GM19328 (cell line): ENCODE data around the gene TUBB.

ENCODE experiments used
- ATAC-seq: cut with Tn5 transposase; IDR thresholded peaks from one replicate; pipeline ENCODE4 v1.9.1; 2021; ENCODE audit warnings: mild to moderate bottlenecking, moderate library complexity; ENCODE audit not compliant: unreplicated experiment

TUBB gene

DNA sequence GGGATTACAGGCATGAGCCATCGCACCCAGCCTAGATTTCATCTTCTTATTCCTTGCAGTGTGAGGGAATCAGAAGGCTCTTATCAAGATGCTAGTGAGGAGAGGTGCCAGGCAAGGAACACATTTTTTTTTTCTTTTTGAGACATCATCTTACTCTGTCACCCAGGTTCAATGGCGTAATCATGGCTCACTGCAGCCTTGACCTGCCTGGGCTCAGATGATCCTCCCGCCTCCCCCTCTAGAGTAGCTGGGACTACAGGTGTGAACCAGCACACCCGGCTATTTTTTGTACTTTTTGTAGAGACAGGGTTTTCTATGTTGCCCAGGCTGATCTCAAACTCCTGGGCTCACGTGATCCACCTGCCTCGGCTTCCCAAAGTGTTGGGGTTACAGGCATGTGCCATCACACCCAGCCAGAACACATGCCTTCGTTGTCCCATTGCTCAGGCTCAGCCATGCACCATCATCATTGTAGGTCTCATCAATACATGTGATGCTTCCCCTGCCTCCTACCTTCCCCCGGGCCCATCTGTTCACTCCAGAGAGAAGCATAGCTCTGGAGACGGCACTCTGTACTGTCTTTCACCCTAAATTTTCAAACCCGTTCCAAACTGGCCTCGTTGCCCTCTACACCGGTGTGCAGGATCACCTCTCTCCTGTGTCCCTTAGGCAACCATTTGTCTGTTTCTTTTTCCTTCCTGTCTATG is 12.2 kb downstream of the TUBB start:
- ATAC-seq, result no peak

DNA sequence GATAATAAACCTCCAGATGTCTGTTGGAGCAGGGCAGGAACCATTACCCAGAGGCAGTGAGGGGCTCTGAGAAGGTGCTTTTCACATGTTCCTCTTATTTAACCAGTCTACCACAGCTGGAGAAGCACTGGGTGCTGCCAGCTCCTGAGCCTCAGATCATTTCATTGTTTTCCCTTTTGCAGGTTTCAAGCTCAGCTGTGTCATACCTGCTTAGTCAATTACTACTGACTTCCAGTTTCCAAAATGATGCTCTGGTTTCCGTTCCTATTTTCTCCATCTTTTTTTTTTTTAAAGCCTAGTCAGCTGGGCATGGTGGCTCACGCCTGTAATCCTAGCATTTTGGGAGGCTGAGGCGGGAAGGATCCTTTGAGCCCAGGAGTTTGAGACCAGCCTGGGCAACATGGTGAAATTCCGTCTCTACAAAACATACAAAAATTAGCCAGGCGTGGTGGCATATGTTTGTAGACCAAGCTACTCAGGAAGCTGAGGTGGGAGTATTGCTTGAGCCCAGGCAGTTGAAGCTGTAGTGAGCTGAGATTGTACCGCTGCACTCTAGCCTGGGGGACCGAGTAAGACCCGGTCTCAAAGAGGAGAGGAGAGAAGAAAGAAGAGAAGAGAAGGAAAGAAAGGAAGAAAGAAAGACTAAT is 15.6 kb downstream of the TUBB start:
- ATAC-seq, result no peak

DNA sequence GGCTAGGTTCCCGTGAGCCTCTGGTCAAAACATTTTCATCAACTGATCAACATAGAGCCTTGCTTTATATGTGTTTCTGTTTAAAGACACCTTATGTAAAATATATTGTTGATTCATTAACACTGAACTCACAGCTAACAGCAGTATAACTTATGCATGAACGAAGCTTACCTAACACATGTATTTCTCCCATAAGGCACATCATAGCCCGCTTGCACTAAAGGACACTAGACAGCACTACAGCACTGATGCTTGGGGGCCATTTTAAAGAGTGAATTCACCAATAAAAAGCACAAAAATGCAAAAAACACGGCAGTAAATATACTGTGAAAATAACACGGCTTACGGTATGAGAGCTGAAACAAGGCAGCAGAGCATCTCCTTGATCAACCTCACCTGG is 18.4 kb downstream of the TUBB start:
- ATAC-seq, result no peak

DNA sequence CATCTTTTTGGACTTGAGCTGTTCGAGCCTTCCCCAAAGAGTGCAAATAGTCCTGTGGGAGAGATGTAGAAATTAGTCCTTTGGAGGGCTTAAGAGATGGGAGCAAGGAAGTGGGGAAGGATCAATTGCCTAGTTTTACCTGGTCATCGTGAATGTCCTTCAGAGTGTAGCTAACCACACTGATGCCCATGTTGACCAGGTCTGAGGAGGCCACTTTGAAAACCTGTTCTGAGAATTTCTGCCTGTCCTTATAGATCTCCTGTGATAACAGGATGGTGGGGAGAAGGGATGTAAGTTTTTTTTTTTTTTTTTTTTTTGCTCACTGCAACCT is 20.4 kb downstream of the TUBB start:
- ATAC-seq, result no peak

DNA sequence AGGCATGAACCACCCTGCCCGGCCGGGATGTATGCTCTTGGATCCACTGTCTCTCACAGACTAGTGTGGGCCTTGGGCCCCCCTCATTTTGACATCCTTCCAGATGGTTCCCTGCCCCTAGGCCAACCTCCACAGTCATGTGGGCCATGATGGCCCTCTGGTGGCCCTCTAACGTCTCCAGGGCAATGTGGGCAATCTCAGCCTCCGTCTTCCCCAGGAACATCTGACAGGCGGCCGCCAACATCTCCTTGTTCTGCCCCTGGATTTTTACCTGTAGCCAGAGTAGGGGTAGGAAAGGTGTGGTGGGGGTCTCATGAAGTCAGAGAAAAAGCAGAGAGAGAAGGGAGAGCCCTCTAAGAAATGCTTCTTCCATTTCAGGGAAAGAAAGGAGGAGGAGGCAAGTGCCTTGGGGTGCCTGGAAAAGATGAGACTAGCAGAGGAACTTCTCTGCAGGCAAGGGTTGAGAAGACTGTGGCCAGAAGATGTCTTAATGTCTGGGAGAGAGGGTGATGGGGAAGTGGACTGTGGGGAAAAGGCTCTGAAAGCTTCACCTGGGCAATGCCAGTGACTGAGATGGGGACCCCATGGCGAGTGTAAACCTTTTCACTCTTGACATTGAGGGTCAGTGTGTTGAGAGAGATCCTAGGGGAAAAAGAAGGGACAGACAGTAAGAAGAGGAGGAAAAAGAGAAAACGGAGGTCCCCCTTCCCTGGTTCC is 21.1 kb downstream of the TUBB start:
- no peak for ATAC-seq

DNA sequence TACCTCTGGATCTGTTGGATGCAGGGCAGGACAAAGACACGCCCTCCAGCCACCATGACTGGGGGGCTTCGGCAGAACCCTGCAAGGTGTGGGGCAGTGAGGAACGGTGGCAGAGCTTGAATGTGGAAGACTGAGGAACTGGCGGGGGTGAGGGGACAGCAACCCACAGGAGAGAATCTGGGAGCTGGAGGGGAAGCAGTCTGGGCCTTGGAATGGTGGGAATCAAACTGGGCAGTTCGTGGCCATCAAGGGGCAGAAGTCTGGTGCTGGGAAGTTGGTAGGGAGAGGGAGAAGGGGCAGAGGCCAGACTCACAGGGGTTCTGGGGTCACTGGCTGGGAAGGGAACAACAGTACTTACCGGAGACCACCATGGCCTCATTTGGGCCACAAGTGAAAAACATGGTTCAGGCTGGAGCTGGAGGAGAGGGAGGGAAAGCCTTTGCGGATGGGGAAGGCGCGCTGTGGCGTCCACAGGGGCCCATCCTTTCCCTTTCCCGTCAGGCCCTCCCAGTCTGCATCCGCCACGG is 21.7 kb downstream of the TUBB start:
- ATAC-seq, result no peak

DNA sequence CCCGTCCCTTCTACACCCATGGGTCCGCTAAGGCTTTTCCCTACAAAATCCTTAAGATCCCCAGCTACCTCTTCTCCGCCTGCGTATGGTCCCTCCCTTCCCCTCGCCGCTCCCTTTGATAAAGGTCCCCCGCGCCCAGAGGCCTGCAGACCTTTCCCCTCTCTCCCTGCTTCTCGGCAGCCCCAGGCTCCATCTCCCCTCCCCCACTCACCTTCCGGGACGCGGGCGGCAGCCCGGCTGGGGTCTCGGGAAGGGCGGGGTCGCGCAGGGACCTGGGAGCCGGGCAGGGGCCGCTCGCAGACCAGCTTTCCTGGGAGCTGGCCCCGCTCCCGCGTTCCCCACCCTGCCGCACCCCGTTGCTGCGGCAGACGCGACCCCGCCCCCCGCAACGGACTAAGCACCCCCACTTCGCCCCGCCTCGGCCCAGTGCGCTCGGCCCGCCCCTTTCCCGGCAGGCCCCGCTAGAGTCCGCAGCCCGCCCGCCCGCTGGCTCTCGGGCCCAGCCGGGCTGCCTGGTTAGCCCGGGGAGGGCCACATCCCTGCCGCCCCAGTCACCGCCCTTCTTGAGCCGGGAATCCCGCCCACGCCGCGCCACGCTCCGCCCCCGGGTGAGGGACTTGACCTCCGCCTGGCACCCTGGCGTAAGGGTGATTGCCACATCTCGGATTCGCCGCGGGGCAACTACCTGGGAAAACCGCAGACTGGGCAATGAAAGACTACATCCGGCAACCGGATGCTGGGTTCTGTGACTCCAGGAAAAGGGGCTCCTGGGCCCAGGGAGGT is 22.4 kb downstream of the TUBB start, which contains the start of gene FLOT1:
Gene FLOT1, minus strand, starts transcription at position 372 of the 783 bp plus-strand sequence. CDS start 498 bp downstream, outside the sequence.
- peak; percentile 66 for ATAC-seq

DNA sequence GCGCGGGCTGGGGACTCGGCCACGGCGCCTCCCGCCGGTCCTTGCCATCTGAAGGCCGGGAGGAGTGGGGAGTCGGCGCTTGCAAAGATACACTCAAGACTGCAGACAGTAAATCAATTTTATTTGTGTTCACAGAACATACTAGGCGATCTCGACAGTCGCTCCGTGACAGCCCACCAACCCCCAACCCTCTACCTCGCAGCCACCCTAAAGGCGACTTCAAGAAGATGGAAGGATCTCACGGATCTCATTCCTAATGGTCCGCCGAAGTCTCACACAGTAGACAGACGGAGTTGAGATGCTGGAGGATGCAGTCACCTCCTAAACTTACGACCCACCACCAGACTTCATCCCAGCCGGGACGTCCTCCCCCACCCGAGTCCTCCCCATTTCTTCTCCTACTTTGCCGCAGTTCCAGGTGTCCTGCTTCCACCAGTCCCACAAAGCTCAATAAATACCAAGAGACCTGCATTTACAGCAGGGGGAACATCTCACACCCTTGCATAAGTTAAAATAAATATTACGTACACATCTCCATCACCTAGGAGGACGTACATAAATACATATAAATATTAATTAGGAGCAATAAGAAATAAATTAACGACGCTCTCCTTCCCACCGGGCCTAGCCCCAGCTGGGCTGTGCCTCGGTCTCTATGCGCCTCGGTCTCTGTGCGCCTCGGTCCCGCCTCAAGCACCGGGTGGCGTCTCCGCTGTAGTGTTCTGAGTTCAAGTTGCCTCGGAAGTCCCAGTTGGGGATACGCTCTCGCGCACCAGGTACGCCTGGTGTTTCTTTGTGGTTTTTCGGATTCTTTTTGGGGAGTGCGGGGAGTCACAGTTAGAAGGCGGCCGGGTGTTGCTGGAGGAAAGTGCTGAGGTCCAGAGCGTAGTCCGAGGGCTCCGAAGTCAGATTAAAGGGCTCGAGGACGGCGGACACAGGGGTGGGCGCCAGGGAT is 23.2 kb downstream of the TUBB start:
- ATAC-seq, result peak; percentile 26

DNA sequence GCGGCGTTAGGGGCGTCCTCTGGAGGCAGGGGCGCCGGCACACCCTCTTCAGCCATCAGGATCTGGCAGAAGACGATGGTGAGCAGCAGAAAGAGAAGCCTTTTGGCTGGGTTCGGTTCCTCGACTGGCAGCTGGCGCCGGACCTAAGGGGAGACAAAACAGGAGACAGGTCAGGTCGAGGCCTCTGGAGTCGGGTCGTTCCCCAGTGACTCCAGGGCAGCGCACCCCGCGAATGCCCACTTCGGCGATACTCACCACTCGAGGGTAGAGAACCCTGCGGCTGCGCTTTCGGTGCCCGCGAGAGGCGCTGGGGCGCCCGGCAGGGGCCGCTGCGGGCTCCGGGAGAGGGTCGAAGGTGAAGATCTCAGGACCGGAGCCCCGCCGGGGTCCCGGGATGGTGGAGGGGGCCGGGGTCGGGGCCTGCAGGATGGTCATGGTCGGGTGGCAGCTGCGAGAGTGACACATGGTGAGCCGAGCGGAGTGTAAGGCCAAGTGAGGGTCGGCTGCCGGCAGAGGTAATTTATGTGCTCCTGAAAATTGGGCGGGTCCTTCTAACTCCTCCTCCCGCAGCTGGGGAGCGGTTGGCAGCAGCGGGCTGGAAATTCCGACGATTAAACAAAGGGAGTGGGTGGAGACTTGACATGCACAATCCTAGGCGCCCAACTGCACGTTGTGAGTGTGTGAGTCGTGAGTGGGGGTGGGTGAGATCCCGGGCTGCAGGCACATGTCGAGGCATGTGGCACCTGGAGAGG is 24.1 kb downstream of the TUBB start, which contains the start of gene IER3:
Gene IER3, minus strand, starts transcription at position 494 of the 752 bp plus-strand sequence. Its CDS starts 29 bp downstream, at position 465.
- no peak for ATAC-seq

DNA sequence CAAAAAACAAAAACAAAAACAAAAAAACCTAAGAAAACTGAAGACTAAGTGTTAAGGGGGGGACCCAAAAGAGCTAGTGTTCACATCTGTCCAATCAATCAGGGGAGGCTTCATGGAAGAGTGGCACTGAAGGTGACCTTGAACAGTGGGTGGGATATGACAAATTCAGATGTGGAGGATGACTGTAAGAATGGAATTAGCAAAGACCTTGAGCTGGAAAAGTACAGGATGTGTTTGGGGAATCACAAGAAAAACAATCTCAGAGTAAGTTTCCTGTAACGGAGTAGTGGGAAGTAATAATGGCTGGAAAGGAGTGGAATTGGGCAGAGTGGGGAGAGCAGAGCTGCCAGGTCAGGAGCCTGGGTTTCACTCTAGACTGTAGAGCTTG is 27.1 kb downstream of the TUBB start:
- ATAC-seq, result no peak

DNA sequence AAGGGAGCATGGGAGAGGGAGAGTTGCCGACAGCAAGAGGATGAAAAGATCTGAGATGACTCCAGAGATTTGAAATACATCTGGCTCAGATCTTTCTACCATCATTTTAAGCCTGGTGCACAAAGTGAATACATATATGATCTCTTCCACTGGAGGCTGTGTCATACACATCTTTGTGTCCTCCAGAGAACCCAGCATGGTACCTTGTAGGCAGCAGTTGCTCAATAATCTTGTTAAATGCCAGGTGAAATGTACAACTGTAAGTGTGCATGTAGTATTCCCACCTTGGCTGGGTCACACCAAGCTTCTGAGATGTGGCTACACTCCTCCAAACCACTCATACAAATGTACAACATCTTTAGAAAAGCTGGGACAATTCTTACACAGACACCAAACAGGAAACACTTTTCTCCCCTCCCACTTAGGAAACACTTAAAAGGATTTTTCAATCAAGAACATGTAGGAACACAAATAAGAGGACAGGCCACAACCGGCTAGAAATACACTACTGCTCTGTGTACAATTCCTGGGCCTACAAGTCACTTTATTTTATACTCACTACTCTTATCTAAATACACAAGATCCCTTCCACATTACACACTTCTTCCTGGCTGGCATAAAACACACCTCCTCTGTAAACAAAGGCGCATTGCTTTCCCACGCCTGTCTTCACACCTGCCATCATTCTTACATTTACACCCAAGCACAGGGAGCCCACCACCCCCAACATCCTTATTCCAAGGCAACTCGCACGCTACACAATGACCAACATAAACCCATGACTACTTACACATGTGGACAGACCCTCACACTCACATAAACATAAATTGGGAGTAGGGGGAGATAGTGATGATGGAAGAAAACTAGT is 28.0 kb downstream of the TUBB start:
- no peak for ATAC-seq

DNA sequence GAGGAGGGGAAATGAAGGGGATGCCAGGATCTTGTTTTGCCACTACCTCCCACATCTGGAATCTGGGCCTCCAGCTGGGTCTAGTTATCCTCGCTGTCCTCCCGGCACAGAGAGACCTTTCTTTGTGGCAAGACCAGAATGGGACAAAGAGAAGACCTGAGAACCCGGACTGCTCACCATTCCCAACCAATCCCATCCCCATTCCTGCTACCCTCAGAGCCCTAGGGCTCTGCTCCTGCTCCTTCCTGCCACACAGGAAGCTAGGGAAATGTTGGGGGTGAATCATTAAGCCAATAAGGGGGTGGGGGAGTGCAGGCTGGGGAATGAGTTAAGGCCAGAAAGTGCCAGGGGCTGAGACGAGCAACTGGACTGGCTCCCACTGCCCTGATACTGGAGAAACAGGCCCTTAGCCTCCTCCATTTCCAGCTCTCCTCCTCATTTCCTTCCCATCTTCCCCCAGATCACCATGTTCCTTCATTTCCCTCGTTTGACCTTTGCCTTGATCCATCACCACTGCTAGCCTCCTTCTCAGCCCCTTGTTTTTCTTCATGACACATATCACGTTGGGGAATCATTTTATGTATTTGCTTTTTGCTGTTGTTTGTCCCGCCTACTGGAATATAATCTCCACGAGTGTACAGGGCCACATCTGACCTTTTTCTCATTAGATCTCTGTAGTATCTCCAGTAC is 28.8 kb downstream of the TUBB start:
- ATAC-seq, result no peak

DNA sequence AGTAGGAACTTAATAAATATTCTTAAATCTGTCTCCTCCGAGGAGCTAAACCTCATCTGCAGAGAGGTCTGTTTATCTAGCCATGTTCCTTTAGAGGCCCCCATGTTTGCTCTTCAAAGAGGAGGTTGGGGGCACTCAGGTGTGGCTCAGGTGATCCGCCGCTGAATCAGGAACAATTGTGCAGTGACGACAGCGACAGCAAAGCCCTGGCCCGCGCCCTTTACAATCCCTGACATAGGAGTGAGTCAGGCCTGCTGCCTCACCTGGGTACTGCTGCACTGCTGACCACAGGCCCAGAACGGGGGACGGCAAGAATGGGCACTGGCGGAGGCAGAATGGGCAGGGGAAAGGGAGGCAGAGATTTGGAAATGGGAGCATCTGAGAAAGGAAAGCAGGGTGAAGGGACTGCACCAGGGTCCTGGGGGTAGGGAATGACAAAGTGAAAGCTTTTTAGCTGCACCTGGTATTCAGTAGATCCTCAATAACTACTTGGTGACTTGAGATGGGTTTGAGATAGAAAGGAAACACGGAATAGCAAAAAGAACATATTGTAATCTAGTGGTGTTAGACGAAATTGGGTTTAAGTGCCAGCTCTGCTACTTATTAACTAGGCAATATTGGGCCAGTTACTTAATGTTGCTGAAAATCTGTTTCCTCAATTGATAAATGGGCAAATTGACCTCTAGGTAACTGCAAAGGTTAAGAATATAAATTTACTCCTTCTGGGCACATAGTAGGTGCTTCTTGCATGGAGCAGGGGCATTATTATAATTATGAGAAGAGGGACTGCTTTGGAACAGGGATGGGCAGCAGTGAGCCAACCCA is 29.6 kb downstream of the TUBB start:
- ATAC-seq, result no peak

DNA sequence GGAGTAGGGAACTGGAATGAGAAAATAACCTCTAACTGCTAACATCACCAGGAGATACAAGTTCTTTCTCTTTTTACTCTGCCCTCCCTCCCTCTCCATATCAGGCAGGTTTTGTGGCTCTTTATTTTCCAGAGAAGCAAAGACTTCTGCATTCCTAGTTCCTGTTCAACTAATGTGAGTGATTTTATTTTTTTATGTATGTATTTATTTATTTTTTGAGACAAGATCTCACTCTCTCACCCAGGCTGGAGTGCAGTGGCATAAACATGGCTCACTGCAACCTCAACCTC is 30.2 kb downstream of the TUBB start:
- ATAC-seq, result no peak

DNA sequence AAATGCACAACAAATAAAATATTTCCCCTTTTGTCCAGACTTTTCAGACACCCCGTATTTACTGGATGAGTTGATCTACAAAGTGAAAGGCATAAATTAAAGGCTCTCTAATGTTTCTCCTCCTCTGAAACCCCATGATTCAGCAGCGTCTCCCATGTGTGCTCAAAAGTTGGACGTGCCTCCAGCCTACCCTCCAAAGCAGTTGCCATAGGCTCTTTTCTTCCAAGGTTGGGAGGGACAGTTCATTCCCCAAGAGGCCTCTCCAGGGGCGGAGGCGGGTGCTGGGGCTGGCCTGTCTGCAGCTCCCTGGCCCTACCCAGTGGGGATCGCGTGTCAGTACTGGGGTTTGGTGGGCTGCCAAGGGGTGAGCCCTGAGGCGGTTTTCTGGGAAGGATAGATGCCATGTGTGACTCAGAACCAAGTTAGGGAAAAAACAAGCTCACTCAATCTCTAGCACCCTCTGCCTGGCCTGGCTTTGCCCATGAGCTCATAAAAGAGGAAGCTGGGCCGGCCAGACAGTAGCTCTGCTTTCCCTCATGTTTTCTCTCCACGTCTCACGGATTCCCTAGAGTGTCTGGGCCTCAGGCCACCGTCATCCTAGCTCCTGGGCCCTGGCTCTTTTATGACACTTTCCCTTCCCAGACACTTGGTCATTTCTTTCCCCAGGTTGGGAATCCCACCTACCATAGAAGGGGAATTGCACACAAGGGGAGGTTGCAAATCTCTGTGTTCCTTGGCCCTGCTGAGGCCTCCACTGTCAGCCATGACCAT is 32.2 kb downstream of the TUBB start:
- no peak for ATAC-seq

DNA sequence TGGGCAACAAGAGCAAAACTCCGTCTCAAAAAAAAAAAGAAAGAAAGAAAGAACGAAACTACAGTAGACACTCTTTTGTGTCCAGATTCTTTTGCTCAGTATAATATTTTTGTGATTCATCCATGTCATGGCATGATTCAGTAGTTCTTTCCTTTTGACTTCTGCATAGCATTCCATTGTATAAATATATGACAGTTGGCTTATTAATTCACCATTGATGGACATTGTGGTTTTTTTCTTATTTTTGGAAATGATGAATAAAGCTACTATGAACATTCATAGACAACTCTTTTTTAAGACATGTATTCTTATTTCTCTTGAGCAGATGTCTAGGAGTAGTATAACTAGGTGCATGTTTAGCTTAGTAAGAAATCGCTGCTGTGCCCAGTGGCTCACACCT is 34.5 kb downstream of the TUBB start:
- ATAC-seq, result no peak
